Stimulated activated CD8-positive, alpha-beta memory T cell treated with anti-CD3 and anti-CD28 coated beads, Interleukin-15, amount 100 ng/mL, for 4 hours (primary cell): Measurements from ENCODE around the gene CCL17.
"Not testable (repeated sequence)": the region's sequence is repeated elsewhere in the genome, so short reads cannot be mapped to it uniquely, and the experiment has no call there.

ENCODE experiments used
- DNase-seq, 2 donors: peaks; one replicate each; pipeline ENCODE4 v3.0.0-alpha.2; 2020; ENCODE audit warnings: low read depth in 2 of 2

The CCL17 gene

GRCh38 chr16:57395026-57395425, 9.5 kb upstream of the CCL17 start:
- no peak for DNase-seq

GRCh38 chr16:57396786-57397185, 7.8 kb upstream of the CCL17 start:
- DNase-seq, result no peak

- DNase-seq, result not testable (repeated sequence)
Measured at GRCh38 chr16:57397493-57397892, 7.1 kb upstream of the CCL17 start.

GRCh38 chr16:57401943-57402640, 2.5 kb upstream of the CCL17 start:
- DNase-seq, result no peak

GRCh38 chr16:57405097-57405496, 530 bp downstream of the CCL17 start:
- no peak for DNase-seq

GRCh38 chr16:57406881-57407280, 2.3 kb downstream of the CCL17 start:
- no peak for DNase-seq

- DNase-seq, result no peak
Measured at GRCh38 chr16:57407521-57408353, 3.2 kb downstream of the CCL17 start.

GRCh38 chr16:57409065-57409464, 4.5 kb downstream of the CCL17 start:
- DNase-seq, result no peak

GRCh38 chr16:57409870-57410587, 5.5 kb downstream of the CCL17 start:
- DNase-seq, result no peak

GRCh38 chr16:57411362-57411976, 6.9 kb downstream of the CCL17 start:
- no peak for DNase-seq

- no peak for DNase-seq
Measured at GRCh38 chr16:57412584-57412983, 8.0 kb downstream of the CCL17 start.

- no peak for DNase-seq
Measured at GRCh38 chr16:57413301-57413730, 8.7 kb downstream of the CCL17 start.

- no peak for DNase-seq
Measured at GRCh38 chr16:57413733-57414132, 9.2 kb downstream of the CCL17 start.

GRCh38 chr16:57416084-57416483, 11.5 kb downstream of the CCL17 start:
- no peak for DNase-seq

GRCh38 chr16:57419506-57419905, 14.9 kb downstream of the CCL17 start:
- DNase-seq, result no peak

- no peak for DNase-seq
Measured at GRCh38 chr16:57422026-57422944, 17.7 kb downstream of the CCL17 start.

GRCh38 chr16:57423152-57423551, 18.6 kb downstream of the CCL17 start:
- DNase-seq, result no peak

- DNase-seq, result no peak
Measured at GRCh38 chr16:57424583-57424982, 20.0 kb downstream of the CCL17 start.

GRCh38 chr16:57426356-57426755, 21.8 kb downstream of the CCL17 start:
- DNase-seq, result no peak

- DNase-seq, result no peak
Measured at GRCh38 chr16:57427307-57427706, 22.7 kb downstream of the CCL17 start.

- no peak for DNase-seq
Measured at GRCh38 chr16:57427824-57428223, 23.3 kb downstream of the CCL17 start.
